Measurements from ENCODE around the gene OLFM2. TPM values are rescaled to one million over a fixed set of nuclear protein-coding genes. Genes with fewer than 3 reads are reported as not detected.
A peak's percentile ranks its signal among the peaks of the same experiment; 100 is the strongest.

OLFM2 gene
- total and polyA plus RNA-seq, 9 of the 15 experiments (the other 6 are each of a cell fraction or from before 2014, with no cell fraction given), result 0.10 to 0.33 (median 0.23) TPM; not detected in 4

GRCh38 chr19:9835507-9835949, 100.8 kb downstream of the OLFM2 start:
- H3K4me3 ChIP-seq, result peak overlapping the region; percentile 96
- ChIA-PET CTCF (ENCODE audit: low intra/inter-chr PET ratio) (no interaction called here), POLR2A (interaction anchor here (0.9 kb wide), 1 partner anchor 9 kb away, joined by 3 read pairs; no protein-coding TSS in a partner anchor)
- peaks cover 34% of the 10 kb centered on the region; the same call in 2 of the 3 replicates for H3K36me3 ChIP-seq (ENCODE audit: control insufficient read depth, insufficient read depth, low read length)
- BruUV-seq (replicated peaks), result TSS peak; percentile 38
- peak in 1 of 4 experiments; percentile 17 for DNase-seq (ENCODE audit: extremely low read depth in 1 of 4, low spot score in 3 of 4)
- ATAC-seq, result peak; percentile 27
- H3K4me2 ChIP-seq (ENCODE audit: insufficient read depth, low read length), result peak overlapping the region; percentile 97
- H3K9me1 ChIP-seq (ENCODE audit: control insufficient read depth, insufficient read depth, low read length), result no peaks in the 10 kb centered on the region
- peaks cover 8 to 17% of the 10 kb centered on the region in 2 experiments; a peak in 3 of 5 replicates for H3K4me1 ChIP-seq (replicated peaks in 1 of 2; ENCODE audit: control insufficient read depth in 2 of 2, insufficient read depth in 2 of 2, low read length in 2 of 2)
- no peaks in the 10 kb centered on the region for H3K27me3 ChIP-seq (ENCODE audit: control insufficient read depth in 2 of 2, insufficient read depth in 2 of 2, low read length in 2 of 2)
- H3K9ac ChIP-seq (ENCODE audit: insufficient read depth in 1 of 2, low read depth in 2 of 2, low read length in 2 of 2), result peak overlapping the region; percentile 75 to 93
- intact Hi-C loops (cut with micrococcal nuclease), result no loop called here
- peak overlapping the region; percentile 79 for H2AFZ ChIP-seq (ENCODE audit: low read depth, low read length)
- no peaks in the 10 kb centered on the region for H4K20me1 ChIP-seq (replicated peaks; ENCODE audit: control insufficient read depth, insufficient read depth, low read length)
- FAIRE-seq, result no peak
- in situ Hi-C loops (cut with MboI), result no loop called here
- H3K9me3 ChIP-seq (replicated peaks; ENCODE audit: control insufficient read depth, insufficient read depth, low read depth, low read length), result no peaks in the 10 kb centered on the region
- WGBS (ENCODE audit: insufficient coverage, low coverage, missing lambda C conversion rate), result 3% methylated on average over 19 of the region's 28 CpGs
- H3K79me2 ChIP-seq (ENCODE audit: control insufficient read depth, insufficient read depth, low read length), result peaks cover 18% of the 10 kb centered on the region
- H3K27ac ChIP-seq (ENCODE audit: extremely low read depth, low read depth, low read length), result peak overlapping the region; percentile 41; the same call in 2 of the 3 replicates
- TF ChIP-seq ZNF583 (CRISPR knock-in tag; IDR thresholded peaks at IDR 0.05) (no peak), REST (IDR thresholded peaks at IDR 0.05; ENCODE audit: borderline replicate concordance) (no peak), REST (CRISPR knock-in tag; IDR thresholded peaks at IDR 0.05; ENCODE audit: low read depth) (no peak), ZNF347 (CRISPR knock-in tag; IDR thresholded peaks at IDR 0.05; ENCODE audit: low read depth) (no peak), FOXJ3 (CRISPR knock-in tag; IDR thresholded peaks at IDR 0.05) (no peak), NR1H2 (CRISPR knock-in tag; IDR thresholded peaks at IDR 0.05) (0 out of 2 replicates have a peak, but pooled peaks have one; percentile 34), RBBP5 (IDR thresholded peaks at IDR 0.05; ENCODE audit: borderline replicate concordance, insufficient read depth, low read length, poor library complexity, severe bottlenecking) (peak; percentile 48), PHB (CRISPR knock-in tag; IDR thresholded peaks at IDR 0.05) (0 out of 2 replicates have a peak, but pooled peaks have one; percentile 36), ZKSCAN1 (IDR thresholded peaks at IDR 0.05; ENCODE audit: low read depth, low read length) (peak; percentile 46; the same call in 1 of the 2 replicates), SRSF7 (optimal IDR thresholded peaks at IDR 0.05; ENCODE audit: low read depth, low read length) (no peak), ZNF445 (CRISPR knock-in tag; IDR thresholded peaks at IDR 0.05; ENCODE audit: low read depth) (no peak), HDAC1 (IDR thresholded peaks at IDR 0.05) (peak in 1 of 2 experiments; percentile 42; a peak in 1 of 4 replicates), RBFOX2 (IDR thresholded peaks at IDR 0.05; ENCODE audit: low read depth, low read length) (peak; percentile 57), MYC (IDR thresholded peaks at IDR 0.05; ENCODE audit: low read depth, low read length) (no peak), MYC (CRISPR knock-in tag; IDR thresholded peaks at IDR 0.05; ENCODE audit: borderline replicate concordance, low read depth) (no peak)
